ENCODE data around the gene ENC1. TPM values are rescaled to one million over a fixed set of nuclear protein-coding genes. Genes with fewer than 3 reads are reported as not detected.
A peak's percentile ranks its signal among the peaks of the same experiment; 100 is the strongest.

Gene ENC1
- total RNA-seq, 1 donor from 2014 or later: 46.4 TPM

GRCh38 chr5:74657165-74657564 lies 16.6 kb upstream of the ENC1 start:
- no peak for DNase-seq

- no peak for DNase-seq
These were observed 15.2 kb upstream of the ENC1 start for GRCh38 chr5:74655716-74656115.

GRCh38 chr5:74655206-74655605 lies 14.7 kb upstream of the ENC1 start:
- DNase-seq: no peak

GRCh38 chr5:74653991-74654390 lies 13.5 kb upstream of the ENC1 start:
- no peak for DNase-seq

GRCh38 chr5:74652576-74652975 lies 12.0 kb upstream of the ENC1 start:
- no peak for DNase-seq

GRCh38 chr5:74651710-74652109 lies 11.2 kb upstream of the ENC1 start:
- DNase-seq: no peak

GRCh38 chr5:74649421-74649973 lies 9.0 kb upstream of the ENC1 start:
- DNase-seq: no peak

- DNase-seq: peak; percentile 63
These were observed 8.3 kb upstream of the ENC1 start for GRCh38 chr5:74648835-74649293.

GRCh38 chr5:74647096-74647495 lies 6.6 kb upstream of the ENC1 start:
- no peak for DNase-seq

- DNase-seq: no peak
These were observed 2.6 kb upstream of the ENC1 start for GRCh38 chr5:74643111-74643562.

- no peak for DNase-seq
These were observed 2.0 kb upstream of the ENC1 start for GRCh38 chr5:74642543-74642863.

- DNase-seq: peak; percentile 78
These were observed 1.4 kb upstream of the ENC1 start for GRCh38 chr5:74641735-74642542.

GRCh38 chr5:74640954-74641734 lies 616 bp upstream of the ENC1 start:
- peak; percentile 67 for DNase-seq

- DNase-seq: no peak
These were observed 600 bp downstream of the ENC1 start for GRCh38 chr5:74639807-74640449.

- peak; percentile 25 for DNase-seq
These were observed 1.3 kb downstream of the ENC1 start for GRCh38 chr5:74638970-74639806.

GRCh38 chr5:74638544-74638969 lies 2.0 kb downstream of the ENC1 start:
- DNase-seq: no peak

GRCh38 chr5:74636552-74636951 lies 4.0 kb downstream of the ENC1 start:
- no peak for DNase-seq

GRCh38 chr5:74636149-74636548 lies 4.4 kb downstream of the ENC1 start:
- DNase-seq: no peak

- no peak for DNase-seq
These were observed 5.8 kb downstream of the ENC1 start for GRCh38 chr5:74634611-74635286.

- no peak for DNase-seq
These were observed 6.8 kb downstream of the ENC1 start for GRCh38 chr5:74633695-74634094.

GRCh38 chr5:74632947-74633356 lies 7.6 kb downstream of the ENC1 start:
- DNase-seq: no peak

Measured in skin of body (tissue), 2 donors.